HG02870 (cell line): ENCODE results near the gene TIMP2.

ENCODE experiments used
- ATAC-seq: cut with Tn5 transposase; IDR thresholded peaks from one replicate; pipeline ENCODE4 v1.9.1; 2021; ENCODE audit warnings: mild to moderate bottlenecking, moderate library complexity; ENCODE audit not compliant: unreplicated experiment

TIMP2 gene

GRCh38 chr17:78819806-78820792, 105.1 kb downstream of the TIMP2 start:
- ATAC-seq: no peak

- ATAC-seq: no peak
Observed at GRCh38 chr17:78819402-78819801, 105.8 kb downstream of the TIMP2 start.

GRCh38 chr17:78818932-78819331, 106.3 kb downstream of the TIMP2 start:
- no peak for ATAC-seq

- no peak for ATAC-seq
Observed at GRCh38 chr17:78818152-78818846, 106.9 kb downstream of the TIMP2 start.

GRCh38 chr17:78817123-78817522, 108.1 kb downstream of the TIMP2 start:
- ATAC-seq: no peak

- ATAC-seq: no peak
Observed at GRCh38 chr17:78815696-78816095, 109.5 kb downstream of the TIMP2 start.

GRCh38 chr17:78812855-78813254, 112.3 kb downstream of the TIMP2 start:
- no peak for ATAC-seq

- no peak for ATAC-seq
Observed at GRCh38 chr17:78808163-78808562, 117.0 kb downstream of the TIMP2 start.

- ATAC-seq: no peak
Observed at GRCh38 chr17:78806451-78806850, 118.7 kb downstream of the TIMP2 start.

- ATAC-seq: no peak
Observed at GRCh38 chr17:78805301-78805700, 119.9 kb downstream of the TIMP2 start.

- no peak for ATAC-seq
Observed at GRCh38 chr17:78804777-78805176, 120.4 kb downstream of the TIMP2 start.

- no peak for ATAC-seq
Observed at GRCh38 chr17:78803186-78803845, 121.9 kb downstream of the TIMP2 start.
